ENCODE data around the gene MPND.
"Not testable (repeated sequence)": the region's sequence is repeated elsewhere in the genome, so short reads cannot be mapped to it uniquely, and the experiment has no call there.

Gene MPND

DNA sequence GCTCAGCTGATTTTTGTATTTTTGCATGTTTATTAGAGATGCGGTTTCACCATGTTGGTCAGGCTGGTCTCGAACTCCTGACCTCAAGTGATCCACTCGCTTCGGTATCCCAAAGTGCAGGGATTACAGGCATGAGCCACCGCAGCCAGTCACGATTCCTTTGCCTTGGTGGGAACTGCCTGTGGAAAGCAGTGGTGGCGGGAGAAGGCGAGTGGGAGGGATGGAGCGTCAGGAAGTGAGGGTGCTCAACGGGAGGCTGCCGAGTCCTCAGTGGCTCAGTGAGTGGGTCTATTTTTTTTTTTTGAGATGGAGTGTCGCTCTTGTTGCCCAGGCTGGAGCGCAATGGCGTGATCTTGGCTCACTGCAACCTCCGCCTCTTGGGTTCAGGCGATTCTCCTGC lies 5.9 kb downstream of the MPND start:
- not testable (repeated sequence) for DNase-seq (ENCODE audit: low read depth)

DNA sequence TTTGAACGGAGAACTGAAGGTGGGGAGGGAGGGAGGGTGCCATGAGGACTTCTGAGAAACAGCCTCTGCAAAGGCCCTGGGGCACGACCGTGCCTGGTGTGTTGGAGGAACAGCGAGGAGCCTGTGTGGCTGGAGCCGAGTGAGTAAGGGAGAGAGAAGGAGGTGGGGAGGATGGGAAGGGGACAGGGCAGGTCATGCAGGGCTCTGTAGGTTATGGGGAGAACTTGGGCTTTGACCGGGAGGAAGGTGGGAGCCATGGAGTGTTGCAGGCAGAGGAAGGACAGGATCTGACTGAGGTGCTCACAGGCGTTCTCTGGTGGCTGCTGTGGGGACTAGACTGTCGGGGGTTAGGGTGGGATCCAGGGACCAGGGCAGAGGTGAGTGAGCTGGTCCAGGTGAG lies 6.7 kb downstream of the MPND start:
- DNase-seq (ENCODE audit: low read depth) = no peak

- DNase-seq (ENCODE audit: low read depth) = no peak
These were observed 7.4 kb downstream of the MPND start for GRCh38 chr19:4350726-4351125.

DNA sequence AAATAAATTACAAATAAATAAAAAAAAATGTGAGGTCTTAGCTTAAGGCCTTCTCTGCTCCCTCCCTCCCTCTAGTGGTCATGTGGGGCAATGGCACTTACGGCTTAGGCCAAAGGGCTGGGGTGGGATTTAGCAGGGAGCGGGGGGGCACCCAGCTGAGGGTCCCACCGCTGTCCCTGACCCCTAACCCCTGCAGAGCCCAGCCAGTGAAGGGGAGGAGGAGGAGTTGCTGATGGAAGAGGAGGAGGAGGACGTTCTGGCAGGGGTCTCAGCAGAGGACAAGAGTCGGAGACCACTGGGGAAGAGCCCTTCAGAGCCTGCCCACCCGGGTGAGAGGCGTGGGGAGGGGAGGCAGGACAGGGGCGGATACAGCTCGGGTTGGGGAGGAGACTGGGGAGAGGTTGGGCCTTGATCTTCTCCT lies 9.3 kb downstream of the MPND start:
- DNase-seq (ENCODE audit: low read depth) = no peak

DNA sequence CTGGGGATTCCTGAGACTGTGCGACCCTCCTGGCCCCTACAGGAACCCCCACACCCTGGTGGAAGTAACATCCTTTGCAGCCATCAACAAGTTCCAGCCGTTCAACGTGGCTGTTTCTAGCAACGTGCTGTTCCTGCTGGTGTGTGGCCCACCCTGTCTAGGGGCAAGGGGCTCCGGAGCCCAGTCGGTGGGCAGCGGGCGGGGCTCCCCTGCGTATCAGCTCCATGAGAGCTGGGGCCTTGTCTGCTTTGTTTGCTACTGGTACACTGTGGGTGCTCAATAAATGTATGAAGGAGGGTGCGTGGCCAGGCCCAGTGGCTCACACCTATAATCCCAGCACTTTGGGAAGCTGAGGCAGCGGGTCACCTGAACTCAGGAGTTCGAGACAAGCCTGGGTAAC lies 10.9 kb downstream of the MPND start:
- no peak for DNase-seq (ENCODE audit: low read depth)

DNA sequence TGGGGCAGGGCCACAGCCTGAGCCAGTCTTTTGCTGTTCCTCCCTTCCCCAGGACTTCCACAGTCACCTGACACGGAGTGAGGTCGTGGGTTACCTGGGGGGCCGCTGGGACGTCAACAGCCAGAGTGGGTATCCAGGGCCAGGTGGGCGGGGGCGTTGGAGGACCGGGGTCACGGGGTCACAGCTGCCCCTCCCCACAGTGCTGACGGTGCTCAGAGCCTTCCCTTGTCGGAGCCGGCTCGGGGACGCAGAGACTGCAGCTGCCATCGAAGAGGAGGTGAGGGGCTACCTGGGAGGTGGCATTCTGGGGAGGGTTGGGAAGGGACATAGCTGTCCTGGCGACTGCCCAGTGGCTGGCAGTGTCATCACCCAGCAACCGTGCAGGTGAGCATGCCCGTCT lies 11.5 kb downstream of the MPND start:
- no peak for DNase-seq (ENCODE audit: low read depth)

DNA sequence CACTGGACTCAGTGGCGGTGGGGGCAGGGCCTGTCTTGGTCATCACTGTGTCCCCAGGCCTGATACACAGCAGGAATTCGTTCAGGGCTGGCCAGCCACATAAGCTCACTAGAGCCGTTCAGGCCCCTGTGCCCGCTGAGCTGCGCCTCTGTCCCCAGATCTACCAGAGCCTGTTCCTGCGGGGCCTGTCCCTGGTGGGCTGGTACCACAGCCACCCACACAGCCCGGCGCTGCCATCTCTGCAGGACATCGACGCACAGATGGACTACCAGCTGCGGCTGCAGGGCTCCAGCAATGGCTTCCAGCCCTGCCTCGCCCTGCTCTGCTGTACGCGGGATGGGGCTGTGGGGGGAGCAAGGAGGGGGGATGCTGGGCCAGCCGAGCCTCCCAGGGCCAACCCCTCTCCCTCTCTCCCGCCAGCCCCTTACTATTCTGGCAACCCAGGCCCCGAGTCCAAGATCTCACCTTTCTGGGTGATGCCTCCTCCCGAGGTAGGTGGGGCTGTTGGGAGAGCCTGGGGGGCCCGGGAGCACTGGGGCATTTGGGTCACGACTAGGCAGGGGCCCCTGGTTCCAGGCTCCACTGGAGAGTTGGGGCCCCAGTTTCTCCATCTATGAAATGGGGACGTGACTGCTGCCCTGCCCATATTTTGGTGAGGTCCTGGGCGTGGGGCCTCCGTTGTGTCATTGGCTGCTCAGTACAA lies 13.9 kb downstream of the MPND start:
- DNase-seq (ENCODE audit: low read depth) = no peak

GRCh38 chr19:4357921-4358326 lies 14.6 kb downstream of the MPND start:
- DNase-seq (ENCODE audit: low read depth) = no peak

DNA sequence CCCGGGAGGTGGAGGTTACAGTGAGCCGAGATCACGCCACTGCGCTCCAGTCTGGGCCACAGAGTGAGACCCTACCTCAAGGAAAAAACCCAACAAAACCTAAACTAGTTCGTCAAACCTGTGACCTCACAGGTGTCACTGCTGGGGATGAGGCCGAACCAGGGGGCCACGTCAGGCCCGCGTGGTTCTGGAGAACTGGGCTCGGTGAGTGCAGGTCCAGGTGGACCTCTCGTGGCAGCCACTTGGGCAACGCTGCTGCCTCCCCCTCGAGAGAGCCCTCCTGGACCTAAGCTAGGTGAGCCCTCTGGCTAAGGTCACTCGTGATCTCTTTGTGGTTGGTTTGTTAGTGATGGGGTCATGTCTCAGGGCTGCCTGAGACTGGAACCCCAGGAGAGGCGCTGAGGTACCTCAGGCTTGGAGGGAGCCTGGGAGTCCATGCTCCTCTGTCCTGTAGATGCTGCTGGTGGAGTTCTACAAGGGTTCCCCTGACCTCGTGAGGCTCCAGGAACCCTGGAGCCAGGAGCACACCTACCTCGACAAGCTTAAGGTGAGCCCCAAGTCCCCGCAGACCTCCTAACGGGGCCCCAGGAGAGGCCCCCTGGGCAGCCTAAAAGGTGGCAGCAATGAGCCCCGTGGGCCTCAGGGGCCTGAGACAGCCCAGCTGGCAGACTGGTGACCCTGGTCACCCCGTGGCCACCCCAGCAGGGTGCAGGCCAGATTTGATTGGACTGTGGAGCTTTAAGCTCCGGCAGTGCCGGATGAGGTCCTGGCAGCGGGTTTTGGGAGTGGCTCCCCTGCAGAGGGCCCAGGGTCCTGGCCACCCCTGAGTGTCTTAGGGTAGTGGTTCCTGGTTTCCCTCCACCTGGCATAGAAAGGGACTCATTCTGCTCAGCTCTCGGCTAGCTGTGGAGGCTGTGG lies 15.6 kb downstream of the MPND start:
- no peak for DNase-seq (ENCODE audit: low read depth)

GRCh38 chr19:4359627-4360000 lies 16.3 kb downstream of the MPND start:
- DNase-seq (ENCODE audit: low read depth) = no peak

- DNase-seq (ENCODE audit: low read depth) = no peak
These were observed 16.8 kb downstream of the MPND start for GRCh38 chr19:4360081-4360569.

GRCh38 chr19:4360641-4361151 lies 17.3 kb downstream of the MPND start:
- no peak for DNase-seq (ENCODE audit: low read depth)

DNA sequence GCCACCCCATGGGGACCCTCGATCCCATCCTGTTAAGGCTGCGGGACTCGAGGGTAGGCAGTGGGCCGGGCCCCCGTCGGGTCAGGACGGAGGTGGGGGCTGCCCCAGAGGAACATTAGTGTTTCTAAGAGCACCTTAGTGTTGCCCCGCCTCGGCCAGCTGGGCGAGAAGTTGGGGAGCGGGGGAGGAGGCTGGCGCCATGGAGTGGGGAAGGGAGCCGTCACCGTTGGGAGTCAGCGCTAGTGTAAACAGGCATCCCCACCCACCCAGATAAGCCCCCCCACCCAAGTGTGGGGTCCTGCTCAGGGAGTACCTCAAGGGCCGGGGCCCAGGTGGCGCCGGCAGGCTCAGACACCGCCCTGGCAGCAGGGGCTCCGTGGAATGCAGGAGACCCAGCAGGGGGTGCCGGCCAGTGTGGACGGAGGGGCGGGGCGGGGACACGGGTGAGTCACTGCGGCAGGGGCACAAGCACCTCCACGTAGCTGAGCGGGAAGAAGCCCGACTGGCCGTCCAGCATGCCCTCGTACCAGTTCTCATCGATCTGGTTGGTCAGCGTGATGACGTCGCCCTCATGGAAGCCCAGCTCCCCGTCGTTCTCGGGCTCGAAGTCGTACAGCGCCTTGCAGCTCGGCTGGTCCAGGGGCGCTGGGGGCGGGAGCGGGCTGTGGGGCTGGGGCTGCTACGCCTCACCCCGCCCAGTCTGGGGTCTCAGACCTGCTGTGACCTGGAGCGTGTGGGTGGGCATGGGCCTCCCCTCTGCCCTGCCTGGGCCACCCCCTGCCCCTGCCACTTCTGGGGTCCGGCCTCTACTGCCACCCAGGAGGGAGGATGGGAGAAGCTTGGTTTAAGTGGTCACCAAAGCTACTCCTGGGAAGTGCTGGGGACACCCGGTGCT lies 18.0 kb downstream of the MPND start:
- no peak for DNase-seq (ENCODE audit: low read depth)

- DNase-seq (ENCODE audit: low read depth) = no peak
These were observed 18.9 kb downstream of the MPND start for GRCh38 chr19:4362101-4362828.

GRCh38 chr19:4362831-4363545 lies 19.6 kb downstream of the MPND start:
- DNase-seq (ENCODE audit: low read depth) = no peak

DNA sequence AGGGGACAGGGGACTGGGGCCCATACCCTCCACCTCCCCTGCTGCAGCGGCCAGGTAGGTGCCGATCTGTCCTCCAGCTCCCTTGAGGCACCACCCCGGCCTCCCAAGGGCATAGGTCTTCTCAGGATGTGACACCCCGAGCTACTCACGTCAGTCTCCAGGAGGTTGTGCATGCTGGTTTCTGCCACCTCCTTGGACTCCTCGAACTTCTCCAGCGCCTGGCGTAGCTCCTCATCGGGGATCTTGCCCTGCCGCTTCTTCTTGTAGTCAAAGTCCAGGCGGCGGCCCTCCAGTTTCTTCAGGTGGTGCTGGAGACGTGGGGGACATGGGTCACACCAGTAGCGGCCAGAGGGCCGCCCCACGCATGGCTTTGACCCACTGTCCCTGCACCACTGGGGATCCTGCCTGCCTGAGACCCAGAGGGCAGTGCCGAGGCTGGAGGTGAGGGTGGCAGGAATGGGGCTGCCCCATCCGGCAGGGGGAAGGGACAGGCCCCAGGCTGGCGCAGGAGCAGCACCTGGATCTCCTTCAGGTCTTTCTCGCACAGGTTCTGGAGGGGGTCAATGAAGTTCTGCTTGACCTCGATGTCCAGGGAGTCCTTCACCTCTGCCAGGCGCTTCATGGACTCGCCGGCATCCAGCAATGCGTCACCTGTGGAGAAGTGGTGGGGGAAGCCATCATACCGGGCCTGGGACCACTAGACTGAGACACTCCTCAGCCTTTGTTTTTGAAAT lies 20.4 kb downstream of the MPND start:
- DNase-seq (ENCODE audit: low read depth) = no peak

DNA sequence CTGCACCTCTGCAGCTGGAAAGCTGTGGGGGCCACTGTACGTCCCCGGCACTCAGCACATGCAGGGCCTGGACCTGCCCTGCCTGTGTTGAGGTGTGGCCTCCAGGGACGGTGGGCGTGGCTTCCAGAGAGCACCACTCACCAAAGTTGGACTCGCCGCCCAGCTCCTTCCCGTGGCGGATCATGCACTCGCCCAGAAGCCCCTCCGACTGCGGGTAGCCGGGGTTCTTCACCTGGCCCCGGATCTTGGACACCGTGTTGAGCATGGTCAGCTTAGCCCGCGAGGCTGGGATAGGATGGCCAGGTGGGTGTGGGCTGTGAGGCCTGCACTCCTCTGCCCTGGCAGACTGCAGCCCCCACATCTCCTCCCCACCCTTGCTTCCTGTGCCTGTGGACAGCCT lies 22.0 kb downstream of the MPND start:
- DNase-seq (ENCODE audit: low read depth) = no peak

GRCh38 chr19:4365791-4366665 lies 22.7 kb downstream of the MPND start:
- DNase-seq (ENCODE audit: low read depth) = no peak
